Globus pallidus (tissue), 1 donor: Measurements from ENCODE around the gene SRSF11.
"Not testable (repeated sequence)": the region's sequence is repeated elsewhere in the genome, so short reads cannot be mapped to it uniquely, and the experiment has no call there.

Source experiments
- DNase-seq: peaks from one replicate; pipeline ENCODE4 v3.0.0-alpha.2; 2015; ENCODE audit warnings: low spot score

SRSF11 gene

GRCh38 chr1:70221238-70222121, at the start of gene SRSF11:
Gene SRSF11 (plus strand): TSS chr1:70221380. CDS start chr1:70221637, 257 bp downstream.
- DNase-seq, result peak; percentile 93

GRCh38 chr1:70171512-70171911, 49.7 kb upstream of the SRSF11 start:
- DNase-seq, result no peak

GRCh38 chr1:70185181-70185580, 36.0 kb upstream of the SRSF11 start:
- not testable (repeated sequence) for DNase-seq

- no peak for DNase-seq
Measured at GRCh38 chr1:70188522-70188921, 32.7 kb upstream of the SRSF11 start.

GRCh38 chr1:70190180-70190579, 31.0 kb upstream of the SRSF11 start:
- DNase-seq, result no peak

GRCh38 chr1:70192446-70192845, 28.7 kb upstream of the SRSF11 start:
- DNase-seq, result not testable (repeated sequence)

GRCh38 chr1:70194601-70195000, 26.6 kb upstream of the SRSF11 start:
- no peak for DNase-seq

GRCh38 chr1:70195342-70195741, 25.8 kb upstream of the SRSF11 start:
- no peak for DNase-seq

GRCh38 chr1:70196333-70196732, 24.8 kb upstream of the SRSF11 start:
- DNase-seq, result no peak

- DNase-seq, result no peak
Measured at GRCh38 chr1:70200065-70200464, 21.1 kb upstream of the SRSF11 start.

GRCh38 chr1:70202173-70202758, 18.9 kb upstream of the SRSF11 start:
- no peak for DNase-seq

GRCh38 chr1:70204139-70204538, 17.0 kb upstream of the SRSF11 start:
- no peak for DNase-seq

GRCh38 chr1:70204600-70204999, 16.6 kb upstream of the SRSF11 start:
- DNase-seq, result no peak

GRCh38 chr1:70205071-70205433, 16.1 kb upstream of the SRSF11 start:
- DNase-seq, result no peak

- peak; percentile 94 for DNase-seq
Measured at GRCh38 chr1:70205434-70206118, 15.6 kb upstream of the SRSF11 start, which contains the start of gene LRRC40. Gene LRRC40 (minus strand): TSS chr1:70205579. CDS start chr1:70205540, 39 bp downstream.

GRCh38 chr1:70206833-70207232, 14.3 kb upstream of the SRSF11 start:
- DNase-seq, result not testable (repeated sequence)

- DNase-seq, result no peak
Measured at GRCh38 chr1:70207492-70207891, 13.7 kb upstream of the SRSF11 start.

GRCh38 chr1:70208292-70208691, 12.9 kb upstream of the SRSF11 start:
- no peak for DNase-seq

GRCh38 chr1:70210820-70211219, 10.4 kb upstream of the SRSF11 start:
- no peak for DNase-seq

- no peak for DNase-seq
Measured at GRCh38 chr1:70211541-70211940, 9.6 kb upstream of the SRSF11 start.

GRCh38 chr1:70220015-70220414, 1.2 kb upstream of the SRSF11 start:
- no peak for DNase-seq

- DNase-seq, result peak; percentile 2
Measured at GRCh38 chr1:70220517-70221237, 503 bp upstream of the SRSF11 start.
